Stimulated activated CD8-positive, alpha-beta memory T cell treated with anti-CD3 and anti-CD28 coated beads, Interleukin-4, amount 100 ng/mL, for 24 hours (primary cell): Measurements from ENCODE around the gene TSGA10.
"Not testable (repeated sequence)": the region's sequence is repeated elsewhere in the genome, so short reads cannot be mapped to it uniquely, and the experiment has no call there.

Experiments
- DNase-seq: peaks from one replicate; pipeline ENCODE4 v3.0.0-alpha.2; 2020; ENCODE audit warnings: low read depth

The TSGA10 gene

DNA sequence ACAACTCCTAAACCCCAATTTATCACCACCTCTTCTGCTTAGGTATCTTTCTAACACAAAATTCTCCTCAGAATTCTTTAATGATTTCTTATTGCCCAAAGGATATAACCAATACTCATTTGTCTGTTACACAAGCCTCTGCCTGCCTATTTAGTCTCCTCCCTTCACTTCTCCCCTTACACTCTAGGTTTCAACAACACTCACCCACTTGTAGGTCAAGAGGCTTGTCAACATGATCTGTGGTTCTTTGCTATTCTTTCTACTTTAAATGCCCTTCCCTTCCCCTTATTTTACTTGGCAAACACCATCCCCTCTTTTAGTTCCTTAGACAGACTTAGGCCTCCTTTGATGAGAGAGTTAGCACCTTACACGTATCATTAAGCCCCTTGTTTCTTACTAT lies 82.2 kb downstream of the TSGA10 start:
- DNase-seq, result no peak

DNA sequence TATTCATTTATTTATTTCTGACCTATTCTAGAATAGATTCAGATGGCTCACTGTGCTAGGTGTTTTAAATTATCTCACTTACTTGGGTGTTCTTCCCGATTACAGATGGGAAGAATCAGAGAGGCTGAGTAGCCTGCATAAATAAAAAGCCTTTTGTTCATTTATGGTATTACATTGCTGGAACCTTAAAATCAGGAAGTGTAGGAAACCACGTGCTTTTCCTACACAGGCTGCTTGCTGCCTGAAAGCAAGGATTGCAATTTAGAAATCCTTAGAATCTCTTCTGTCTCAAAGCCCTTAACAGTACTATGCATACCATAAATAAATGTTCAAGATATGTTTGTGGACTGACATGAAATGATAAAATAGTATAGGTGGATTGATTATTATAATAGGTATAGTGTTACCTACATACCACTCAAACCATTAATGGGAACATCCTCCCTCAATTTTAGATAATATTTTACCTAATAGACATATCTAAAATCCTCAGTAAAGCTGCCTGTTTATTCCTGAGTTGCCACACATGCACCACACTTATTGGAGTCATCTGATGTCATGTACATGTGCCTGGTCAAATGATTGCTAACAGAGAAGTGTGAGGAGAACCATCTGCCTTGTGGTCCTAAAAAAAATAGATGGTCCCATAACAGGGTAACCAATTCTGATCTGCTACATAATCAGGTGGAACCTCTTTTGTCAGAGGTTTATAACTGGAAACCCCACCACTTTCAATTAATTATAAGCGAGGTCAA lies 86.7 kb downstream of the TSGA10 start:
- DNase-seq, result no peak

DNA sequence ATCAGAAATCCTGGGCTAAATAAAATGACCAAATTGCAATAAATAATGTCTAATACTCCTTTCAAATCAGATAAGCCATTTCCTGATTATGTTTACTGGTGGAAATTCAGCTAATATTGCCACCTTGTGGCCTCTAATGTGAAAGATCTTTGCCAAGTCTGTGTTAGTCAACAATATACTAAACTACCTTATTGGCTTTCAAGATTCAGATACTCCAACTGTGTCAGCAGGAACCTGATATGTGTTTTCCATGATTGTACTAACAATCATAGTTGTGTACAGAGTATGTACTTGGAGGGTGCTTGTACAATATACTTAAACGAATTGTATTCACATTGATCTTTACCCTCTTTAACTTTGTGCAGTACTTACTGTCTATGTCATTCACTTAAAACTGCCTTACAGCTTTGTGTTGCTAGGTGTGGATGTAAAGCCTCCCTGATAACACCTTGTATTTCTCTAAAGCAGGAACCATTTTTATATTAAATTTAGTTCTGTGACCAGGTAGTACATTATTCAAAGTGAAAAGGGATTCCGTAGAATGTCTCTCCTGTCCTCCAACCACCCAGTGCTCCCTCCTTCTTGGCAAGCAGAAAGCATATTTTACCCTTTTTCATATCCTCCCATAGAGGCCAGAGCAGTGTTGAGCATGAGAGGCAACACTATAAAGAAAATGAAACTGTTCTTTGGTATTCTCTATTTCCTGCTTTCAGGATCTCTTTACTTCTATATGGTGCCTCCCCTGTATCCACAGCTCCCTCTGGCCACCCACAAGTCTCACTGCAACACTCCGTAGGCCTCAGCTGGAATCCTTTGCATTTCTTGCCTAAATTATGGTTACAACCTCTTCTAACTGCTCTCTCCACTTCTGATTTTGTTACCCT lies 88.4 kb downstream of the TSGA10 start:
- DNase-seq, result no peak

DNA sequence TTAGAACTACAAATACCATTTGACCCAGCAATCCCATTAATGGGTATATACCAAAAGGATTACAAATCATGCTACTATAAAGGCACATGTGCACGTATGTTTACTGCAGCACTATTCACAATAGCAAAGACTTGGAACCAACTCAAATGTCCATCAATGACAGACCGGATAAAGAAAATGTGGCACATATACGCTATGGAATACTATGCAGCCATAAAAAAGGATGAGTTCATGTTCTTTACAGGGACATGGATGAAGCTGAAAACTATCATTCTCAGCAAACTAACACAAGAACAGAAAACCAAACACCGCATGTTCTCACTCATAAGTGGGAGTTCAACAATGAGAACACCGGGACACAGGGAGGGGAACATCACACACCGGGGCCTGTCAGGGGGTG lies 105.6 kb downstream of the TSGA10 start:
- not testable (repeated sequence) for DNase-seq

DNA sequence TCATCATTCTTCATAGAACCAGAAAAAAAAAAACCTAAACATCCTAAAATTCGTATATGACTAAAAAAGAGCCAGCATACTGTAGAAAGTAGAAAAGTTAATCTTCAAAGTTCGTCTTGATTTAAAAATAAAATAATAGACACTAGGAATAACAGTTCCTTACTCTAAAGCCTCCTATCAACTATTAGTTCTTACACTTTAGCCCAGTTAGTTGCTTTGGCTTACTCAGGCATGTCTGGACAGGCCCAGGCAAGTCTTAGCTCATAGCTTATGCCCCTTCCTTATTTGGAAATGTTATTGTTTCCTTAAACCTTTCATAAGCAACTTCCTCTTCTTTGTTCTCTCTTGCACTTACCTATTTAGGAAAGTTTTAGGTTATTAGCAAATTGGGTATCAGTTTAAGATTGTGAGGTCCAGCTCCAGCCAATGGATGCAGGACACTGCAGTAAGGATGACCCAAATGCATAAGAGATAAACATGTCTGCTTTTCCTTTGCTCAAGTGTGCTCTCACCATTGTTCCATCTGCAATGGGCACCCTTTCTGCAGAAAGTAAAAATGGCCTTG lies 113.9 kb downstream of the TSGA10 start:
- not testable (repeated sequence) for DNase-seq

DNA sequence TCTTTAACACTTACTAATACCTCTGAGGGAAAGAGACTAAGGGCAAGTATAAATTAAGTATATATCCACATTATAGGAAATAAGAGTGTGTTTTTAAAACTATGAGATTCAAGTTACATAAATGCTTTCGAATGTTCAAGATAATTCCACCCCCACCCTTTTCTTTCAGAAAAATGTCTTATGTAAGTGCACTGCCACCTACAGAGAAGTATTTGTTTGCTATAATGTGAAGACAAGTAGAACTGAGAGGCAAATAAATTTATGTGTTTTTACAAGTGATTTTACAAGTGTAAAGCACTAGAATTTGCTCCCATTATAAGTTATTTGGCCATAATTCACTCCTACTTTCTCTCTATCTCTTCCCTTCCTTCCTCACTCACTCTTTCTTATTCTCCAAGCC lies 118.8 kb downstream of the TSGA10 start:
- DNase-seq, result no peak

DNA sequence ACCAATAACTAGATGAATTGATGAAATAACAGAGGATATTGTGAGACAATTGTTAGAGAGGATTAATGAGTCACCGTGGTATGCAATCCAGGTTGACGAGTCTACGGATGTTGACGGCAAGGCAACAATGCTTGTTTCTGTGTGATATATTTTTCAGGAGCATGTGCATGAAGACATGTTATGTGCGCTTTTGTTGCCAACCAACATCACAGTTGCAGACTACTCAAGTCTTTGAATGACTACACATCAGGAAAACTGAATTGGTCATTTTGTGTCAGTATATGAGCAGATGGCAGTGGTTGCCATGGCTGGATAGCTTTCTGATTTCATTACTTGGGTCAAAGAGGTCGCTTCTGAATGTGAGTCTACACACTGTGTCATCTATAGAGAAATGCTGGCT lies 122.0 kb downstream of the TSGA10 start:
- no peak for DNase-seq

DNA sequence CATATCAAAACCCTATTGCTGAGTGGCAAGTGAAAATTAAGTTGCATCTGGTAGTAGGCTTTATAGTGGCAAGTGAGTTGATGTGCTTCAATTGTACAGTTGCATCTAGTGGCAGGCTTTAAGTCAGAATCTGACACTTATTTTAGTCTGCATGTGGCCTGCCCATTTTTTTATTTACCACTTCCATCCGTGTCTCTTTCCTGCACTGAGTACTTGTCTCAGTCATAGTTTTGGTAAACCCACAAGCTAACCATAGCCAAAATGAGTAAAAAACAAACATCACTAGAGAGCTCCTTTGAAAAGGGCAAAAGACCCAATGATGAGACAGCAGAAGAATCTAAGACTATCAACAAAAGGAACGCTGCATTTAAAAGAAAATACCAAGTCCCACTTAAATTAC lies 122.7 kb downstream of the TSGA10 start:
- no peak for DNase-seq

DNA sequence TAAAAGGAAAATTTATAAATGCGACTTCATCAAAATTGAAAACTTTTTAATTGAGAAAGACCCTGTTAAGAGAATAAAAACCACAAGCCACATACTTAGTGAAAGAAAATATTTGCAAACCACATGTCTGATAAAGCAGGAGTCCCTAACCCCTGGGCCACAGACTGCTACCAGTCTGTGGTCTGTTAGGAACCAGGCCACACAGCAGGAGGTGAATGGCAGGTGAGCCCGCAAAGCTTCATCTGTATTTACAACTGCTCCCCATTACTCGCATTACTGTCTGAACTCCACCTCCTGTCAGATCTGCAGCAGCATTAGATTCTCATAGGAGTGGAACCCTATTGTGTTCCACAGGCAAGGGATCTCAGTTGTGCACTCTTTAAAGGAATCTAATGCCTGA lies 123.3 kb downstream of the TSGA10 start:
- DNase-seq, result no peak

DNA sequence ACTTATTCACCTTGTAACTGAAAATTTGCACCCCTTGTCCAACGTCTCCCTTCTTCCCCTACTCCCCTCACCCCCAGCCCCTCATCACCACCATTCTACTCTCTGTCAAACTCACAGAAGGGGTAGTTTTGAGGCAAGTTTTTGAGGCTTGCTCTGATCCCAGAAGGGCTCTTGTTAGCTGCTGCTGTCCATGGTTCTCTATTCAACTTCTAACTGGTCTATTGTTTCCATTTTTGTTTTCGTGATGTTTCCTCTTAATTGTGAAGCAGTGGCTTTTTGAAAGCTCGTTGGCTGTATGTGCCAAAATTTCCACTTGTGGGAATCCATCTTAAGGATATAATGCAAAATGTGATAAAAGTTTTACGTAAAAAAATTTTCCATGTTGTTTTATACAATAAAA lies 126.2 kb downstream of the TSGA10 start:
- no peak for DNase-seq

DNA sequence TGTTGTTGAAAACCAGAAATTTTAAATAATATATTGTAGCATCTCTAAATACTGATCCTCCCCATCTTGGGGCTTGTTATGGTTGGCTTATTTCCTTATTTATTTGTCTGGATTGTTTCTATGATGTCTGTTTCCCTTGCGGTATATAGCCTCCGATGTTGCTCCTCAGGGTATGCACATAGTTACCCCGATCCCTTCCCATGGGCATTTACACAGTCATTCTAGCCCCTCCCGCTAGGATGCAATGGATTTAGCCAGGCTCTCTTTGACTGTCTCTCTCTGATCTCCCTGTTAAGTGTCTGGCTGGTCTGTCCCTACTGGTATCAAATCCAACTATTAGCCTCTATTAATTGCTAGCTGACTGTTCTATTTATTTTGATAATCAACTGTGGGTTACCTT lies 126.9 kb downstream of the TSGA10 start:
- DNase-seq, result no peak

DNA sequence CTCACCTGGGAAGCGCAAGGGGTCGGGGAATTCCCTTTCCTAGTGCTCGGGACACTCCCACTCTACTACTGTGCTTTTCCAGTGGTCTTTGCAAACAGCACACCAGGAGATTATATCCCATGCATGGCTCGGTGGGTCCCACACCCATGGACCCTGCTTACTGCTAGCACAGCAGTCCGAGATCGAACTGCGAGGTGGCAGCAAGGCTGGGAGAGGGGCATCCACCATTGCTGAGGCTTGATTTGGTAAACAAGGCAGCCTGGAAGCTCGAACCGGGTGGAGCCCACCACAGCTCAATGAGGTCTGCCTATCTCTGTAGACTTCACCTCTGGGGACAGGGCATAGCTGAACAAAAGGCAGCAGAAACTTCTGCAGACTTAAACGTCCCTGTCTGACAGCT lies 154.0 kb downstream of the TSGA10 start:
- DNase-seq, result no peak

DNA sequence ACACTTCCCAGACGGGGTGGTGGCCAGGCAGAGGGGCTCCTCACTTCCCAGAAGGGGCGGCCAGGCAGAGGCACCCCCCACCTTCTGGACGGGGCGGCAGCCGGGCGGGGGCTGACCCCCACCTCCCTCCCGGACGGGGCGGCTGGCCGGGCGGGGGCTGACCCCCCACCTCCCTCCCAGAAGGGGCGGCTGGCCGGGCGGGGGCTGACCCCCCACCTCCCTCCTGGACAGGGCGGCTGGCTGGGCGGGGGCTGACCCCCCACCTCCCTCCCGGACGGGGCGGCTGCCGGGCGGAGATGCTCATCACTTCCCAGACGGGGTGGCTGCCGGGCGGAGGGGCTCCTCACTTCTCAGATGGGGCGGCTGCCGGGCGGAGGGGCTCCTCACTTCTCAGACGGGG lies 166.0 kb downstream of the TSGA10 start:
- not testable (repeated sequence) for DNase-seq

DNA sequence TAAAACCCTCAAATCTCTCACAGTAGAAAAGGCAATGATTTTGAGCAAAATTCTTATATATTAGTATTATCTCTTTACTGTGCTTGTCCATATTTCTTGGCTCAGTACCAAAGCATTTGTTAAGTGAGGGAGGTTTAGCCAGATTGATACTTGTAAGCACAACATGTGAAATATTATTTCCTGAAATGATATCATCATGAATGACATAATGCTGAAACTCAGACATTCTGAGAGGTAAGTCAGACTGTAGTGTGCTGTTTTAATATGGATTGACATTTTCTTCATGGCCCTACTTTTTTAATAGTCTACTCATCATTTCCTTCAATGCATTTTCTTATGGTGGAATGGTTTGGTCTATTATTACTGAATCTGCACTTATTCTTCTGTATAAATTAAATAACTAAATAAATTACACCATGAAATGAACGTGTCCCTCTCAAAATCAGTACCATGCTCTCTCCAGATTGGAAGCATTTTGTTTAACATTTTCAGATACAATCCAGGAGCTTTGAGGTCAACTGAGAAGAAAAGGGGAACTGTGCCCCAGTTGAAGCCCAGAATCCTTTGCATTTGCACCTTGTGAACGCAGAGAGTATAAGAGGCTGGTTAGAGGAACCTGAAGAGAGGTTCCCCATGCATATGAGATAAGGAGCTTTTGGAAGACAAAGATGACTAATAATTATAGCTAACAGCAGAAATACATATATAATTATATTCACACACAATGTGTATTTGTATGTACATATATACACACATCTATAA lies 168.7 kb downstream of the TSGA10 start:
- DNase-seq, result no peak

DNA sequence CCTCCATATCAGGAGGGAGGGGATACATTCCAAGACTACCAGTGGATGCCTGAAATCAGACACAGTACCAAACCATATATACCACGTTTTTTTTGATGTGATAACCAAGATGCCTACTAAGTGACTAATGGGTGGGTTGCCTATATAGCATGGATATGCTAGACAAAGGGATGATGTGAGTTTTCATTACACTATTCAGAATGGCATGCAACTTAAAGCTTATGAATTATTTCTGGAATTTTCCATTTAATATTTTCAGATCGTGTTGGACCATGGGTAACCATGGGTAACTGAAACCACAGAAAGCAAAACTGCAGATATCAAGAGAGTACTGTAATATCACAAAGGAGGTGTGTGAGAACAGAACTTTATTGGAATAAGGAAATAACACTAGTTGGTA lies 179.1 kb downstream of the TSGA10 start:
- no peak for DNase-seq

DNA sequence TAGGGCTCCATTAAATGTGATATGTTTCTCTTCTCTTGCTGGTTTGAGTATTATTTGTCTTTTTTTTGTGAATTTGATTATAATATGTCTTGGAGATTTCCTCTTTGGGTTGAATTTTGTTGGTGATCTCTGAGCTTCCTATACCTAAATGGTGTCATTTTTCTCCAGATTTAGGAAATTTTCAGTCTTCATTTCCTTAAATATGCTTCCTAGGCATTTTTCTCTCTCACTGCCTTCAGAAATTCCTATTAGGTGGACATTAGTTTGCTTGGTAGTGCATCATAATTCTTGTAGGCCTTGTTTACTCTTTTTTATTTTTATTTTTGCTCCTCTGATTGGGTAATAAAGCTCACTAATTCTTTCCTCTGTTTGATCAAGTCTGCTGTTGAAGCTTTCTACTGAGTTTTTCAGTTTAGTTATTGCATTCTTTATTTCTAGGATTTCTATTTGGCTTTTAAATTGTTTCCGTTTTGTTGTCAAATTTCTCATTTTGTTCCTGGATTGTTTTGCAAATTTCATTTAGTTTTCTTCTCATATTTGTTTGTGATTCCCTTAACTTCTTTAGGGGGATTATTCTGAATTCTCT lies 182.1 kb downstream of the TSGA10 start:
- DNase-seq, result no peak

DNA sequence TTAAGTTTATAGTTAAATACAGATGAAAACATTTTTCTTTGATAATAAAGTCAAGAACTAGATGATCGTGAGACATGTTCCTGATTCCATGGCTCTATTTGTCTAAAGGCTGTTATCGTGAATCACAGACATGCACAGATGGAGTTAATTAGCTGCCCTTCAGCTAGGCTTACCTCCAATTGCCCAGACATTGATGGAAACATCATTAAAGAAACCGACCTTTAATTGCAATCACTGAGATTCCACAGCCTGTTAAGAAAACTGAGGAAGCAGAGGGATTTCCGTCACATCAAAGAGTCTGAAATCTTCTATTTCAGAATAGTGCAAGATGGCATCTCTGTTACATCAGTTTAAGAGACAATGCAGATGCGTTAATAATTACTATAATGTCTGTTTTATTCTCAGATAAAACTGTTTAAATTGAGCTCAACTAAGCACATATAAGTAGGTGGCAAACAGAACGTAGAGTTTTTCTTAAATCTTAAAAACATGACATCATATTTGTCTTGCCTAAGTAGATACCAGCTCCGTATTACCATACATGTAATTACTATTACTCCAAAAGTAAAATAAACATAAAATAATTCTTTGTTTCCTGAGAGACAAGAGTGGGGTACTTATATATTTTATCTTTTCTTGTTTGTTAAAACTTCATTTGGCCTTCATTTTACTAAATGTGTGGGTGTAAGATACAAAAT lies 194.8 kb downstream of the TSGA10 start:
- DNase-seq, result no peak

DNA sequence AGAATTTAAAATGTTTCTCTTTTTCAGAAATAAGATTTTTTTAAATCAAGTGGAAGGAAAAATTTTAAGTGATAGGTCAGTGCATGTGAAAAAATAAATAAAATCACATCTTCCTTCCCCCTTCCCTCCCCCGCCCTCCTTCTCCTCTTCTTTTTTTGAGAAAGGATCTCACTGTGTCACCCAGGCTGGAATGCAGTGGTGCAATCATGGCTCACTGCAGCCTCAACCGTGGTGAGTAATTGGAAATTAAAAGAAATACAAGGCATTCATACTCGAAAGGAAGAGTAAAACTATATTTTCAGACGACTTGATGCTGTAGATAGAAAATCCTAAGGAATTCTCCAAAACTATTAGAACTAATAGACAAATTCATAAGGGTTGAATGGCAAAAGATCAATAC lies 201.8 kb downstream of the TSGA10 start:
- DNase-seq, result no peak

DNA sequence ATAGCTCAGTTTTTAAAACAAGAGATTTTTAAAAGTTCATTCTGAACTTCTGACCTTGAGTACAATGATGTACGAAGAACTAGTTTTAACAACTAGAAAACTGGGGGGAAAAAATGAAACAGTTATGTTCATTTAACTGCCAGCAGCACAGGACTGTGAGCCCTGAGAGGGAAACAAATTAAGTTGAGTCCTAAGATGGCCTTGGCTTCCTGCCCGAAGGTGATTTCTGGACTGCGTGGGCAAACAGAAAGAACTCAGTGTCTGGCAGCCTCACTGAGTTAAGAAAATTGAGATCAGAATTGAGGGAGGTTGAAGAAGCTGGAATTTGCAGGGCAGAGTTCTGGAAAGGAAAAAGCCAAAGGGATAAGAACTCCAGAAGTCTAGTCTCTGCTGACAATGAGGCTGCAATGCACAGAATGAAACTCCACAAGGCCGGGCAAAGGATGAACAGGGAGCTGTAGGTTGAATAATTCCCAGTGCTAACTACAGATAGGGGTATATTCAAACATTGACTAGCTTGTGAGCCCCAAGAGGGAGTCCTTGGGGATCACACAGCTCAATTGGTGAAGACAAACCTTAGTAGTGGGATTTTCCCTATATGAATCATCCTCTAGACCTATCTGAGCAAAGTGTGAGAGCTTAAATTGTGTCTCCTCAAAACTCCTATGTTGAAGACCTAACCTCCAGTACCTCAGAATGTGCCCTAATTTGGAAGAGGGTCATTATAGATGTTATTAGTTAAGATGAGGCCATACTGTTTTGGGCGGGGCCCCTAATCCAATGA lies 205.6 kb downstream of the TSGA10 start:
- DNase-seq, result no peak

DNA sequence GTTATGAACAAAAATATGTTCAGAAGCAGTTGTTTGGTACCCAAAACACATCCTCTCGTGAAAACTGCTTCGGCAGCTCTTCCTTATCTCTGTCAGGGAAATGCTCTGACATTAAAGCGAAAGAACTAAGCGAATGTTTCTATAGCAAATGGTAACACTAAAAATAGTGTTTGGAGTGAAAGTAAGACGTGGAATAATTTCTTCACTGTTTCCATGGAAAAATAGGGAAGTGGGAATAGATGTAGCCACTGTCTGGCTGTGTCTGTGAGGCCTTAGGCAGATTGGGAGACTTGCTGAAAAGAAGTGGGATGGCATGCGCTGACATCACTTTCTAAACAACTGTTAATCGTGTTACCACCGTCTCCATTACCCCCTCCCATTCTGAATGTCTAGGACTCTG lies 207.2 kb downstream of the TSGA10 start:
- DNase-seq, result no peak
